GM21619 (cell line): ENCODE results near the gene GALNT18.
A peak's percentile ranks its signal among the peaks of the same experiment; 100 is the strongest.

Experiments used
- ATAC-seq: cut with Tn5 transposase; IDR thresholded peaks from one replicate; pipeline ENCODE4 v1.9.1; 2021; ENCODE audit not compliant: unreplicated experiment

GALNT18 gene

DNA sequence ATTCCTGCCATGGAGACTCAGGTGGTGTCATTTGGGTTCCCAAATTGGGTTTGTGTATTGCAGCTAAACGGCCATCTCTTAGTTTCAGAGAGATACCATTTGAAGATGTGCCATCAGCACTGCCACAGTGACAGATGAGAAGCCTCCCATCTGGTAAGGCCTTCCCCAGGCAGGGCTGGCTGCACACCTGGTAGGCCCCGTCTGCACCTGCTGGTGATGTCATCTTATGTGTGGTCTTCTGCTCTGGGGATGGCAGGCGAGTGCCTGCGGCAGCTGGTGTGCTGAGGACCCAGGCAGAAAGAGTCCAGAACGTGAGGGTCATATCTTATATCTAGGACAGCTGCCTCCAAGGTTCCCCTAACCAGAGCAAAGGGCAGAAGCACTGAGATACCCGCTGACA, 369.4 kb downstream of the GALNT18 start:
- no peak for ATAC-seq

DNA sequence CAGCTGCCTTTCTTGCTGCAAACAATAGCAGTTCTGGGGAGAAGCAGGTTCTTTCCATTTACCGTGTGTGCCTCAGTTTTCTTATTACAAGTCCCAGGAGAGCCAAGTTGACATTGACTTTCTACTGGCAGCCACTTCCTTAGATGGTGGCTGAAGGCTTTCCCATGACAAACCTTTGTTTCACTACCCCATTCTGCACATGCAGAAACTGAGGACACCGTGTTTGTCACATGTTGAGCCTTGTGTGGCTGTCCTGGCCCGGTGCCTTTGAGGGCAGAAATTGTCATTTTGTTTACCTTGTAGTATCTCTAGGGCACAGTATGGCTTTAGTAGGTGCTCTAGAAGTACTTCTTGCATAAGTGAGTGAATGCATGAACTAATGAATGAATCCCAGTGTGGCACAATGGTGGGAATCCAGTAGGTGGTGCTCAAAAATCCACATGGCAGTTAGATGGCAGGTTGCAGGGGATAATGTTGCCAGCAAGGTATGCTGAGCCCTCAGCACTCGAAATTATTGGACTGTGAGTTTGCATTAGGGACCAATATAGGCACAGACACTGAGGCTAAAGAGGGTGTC, 370.3 kb downstream of the GALNT18 start:
- ATAC-seq: no peak

DNA sequence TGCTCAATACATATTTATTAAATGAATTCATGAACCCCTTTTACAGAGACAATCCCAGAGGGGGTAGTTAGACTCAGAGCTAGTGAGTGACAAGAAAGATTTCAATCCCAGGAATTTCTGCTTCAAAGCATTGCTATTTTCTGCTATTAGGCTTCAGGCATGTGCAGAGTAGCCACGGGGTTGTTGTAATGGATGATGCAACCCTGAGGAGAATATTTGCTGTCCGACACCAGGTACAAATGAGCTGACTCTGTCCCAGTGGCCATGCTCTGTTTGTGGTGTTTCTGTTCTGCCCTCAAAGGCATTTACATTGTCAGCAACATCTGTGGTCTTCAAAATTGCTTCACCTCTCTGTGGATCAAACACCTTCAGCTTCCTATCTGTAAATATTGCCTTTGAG, 371.3 kb downstream of the GALNT18 start:
- no peak for ATAC-seq

DNA sequence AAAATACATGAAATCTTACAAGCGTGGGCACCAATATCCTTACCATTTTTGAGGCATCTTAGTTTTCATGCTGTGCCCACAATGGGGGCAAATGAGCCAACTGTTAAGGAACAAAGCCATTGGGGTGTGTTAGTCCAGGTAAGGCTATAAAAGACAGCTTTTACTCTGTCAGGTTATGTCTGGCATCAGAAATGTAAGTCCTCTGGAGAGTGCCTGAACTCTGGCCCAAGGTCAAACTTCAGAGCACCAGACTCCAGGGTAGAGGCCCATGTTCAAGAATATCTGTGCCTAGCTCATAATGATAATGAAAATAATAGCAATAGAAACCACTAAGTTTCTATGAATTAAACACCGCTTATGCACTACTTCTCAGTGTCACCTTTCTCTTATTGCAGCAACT, 374.2 kb downstream of the GALNT18 start:
- ATAC-seq: no peak

DNA sequence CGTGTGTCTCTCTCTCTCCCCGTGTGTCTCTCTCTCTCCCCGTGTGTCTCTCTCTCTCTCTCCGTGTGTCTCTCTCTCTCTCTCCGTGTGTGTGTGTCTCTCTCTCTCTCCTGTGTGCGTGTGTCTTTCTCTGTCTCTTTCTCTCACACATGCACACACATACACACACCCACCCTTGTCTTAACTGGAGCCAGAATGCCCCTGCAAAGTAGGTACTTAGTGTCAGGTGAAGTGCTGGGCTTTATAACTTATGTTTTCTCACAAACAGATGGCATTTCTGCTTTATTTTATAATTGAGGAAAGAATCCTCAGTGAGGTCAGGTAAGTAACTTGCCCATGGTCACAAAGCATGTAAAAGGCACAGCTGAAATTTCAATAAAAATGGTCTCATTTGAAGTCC, 374.7 kb downstream of the GALNT18 start:
- no peak for ATAC-seq

DNA sequence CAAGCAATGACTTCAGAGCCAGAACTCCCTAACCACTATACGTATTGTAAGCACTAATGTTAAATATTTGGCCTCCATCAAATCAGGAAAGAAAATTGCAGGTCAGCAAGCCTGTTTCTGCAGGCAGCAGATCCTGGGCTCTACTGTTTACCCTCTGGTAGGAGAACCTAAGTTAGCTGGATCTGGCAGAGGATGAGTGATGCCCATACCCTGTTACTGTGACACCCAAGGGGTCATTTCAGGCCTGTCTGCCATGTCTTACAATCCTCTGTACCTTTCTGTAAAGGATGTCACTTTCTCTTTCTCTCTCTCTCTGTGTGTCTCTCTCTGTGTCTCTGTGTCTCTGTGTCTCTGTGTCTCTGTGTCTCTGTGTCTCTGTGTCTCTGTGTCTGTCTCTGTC, 375.6 kb downstream of the GALNT18 start:
- no peak for ATAC-seq

DNA sequence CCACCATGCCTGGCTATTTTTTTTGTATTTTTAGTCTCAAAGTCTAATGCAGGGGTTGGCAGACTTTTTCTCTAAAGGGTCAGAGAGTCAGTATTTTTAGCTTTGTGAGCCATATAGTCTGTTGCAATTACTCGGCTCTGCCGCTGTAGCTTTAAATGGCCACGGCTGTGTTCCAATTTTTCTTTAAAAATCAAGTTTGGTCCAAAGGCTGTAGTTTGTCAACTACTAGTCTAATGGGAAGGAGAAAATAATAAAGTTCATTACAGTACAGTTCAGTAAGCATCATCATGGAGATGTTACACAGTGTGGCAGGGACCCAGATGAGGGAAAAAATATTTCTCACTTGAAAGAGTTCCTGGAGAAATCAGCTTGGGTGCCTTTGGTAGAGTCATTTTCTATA, 376.4 kb downstream of the GALNT18 start:
- ATAC-seq: no peak

DNA sequence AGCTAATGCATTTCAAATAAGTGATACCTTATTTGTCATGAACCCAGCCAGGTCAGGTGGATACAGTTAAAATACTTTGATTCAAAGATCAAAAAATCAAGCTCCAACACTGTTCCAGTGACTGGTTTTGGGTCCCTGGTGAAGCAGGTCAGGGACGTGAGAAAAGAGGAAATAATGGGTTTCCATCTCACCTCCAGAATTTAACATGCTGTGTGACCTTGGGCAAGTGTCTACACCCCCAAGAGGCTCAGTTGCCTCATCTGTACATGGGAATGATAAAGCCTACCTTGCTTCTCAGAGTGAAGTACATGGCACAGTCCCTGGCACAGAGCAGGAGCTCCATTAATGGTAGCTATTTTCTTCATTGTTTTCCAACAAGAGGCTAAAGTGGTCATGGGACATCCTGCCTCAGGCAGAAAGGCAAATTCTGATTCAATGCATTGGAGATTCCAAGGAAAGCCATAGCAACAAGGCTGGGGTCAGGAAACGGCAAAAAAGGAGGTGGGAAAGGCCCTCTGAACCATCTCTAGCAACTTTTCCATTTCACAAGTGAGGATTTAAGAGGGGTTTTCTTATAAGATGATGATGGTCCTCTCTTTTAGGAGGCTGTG, 377.2 kb downstream of the GALNT18 start:
- ATAC-seq: peak; percentile 9

DNA sequence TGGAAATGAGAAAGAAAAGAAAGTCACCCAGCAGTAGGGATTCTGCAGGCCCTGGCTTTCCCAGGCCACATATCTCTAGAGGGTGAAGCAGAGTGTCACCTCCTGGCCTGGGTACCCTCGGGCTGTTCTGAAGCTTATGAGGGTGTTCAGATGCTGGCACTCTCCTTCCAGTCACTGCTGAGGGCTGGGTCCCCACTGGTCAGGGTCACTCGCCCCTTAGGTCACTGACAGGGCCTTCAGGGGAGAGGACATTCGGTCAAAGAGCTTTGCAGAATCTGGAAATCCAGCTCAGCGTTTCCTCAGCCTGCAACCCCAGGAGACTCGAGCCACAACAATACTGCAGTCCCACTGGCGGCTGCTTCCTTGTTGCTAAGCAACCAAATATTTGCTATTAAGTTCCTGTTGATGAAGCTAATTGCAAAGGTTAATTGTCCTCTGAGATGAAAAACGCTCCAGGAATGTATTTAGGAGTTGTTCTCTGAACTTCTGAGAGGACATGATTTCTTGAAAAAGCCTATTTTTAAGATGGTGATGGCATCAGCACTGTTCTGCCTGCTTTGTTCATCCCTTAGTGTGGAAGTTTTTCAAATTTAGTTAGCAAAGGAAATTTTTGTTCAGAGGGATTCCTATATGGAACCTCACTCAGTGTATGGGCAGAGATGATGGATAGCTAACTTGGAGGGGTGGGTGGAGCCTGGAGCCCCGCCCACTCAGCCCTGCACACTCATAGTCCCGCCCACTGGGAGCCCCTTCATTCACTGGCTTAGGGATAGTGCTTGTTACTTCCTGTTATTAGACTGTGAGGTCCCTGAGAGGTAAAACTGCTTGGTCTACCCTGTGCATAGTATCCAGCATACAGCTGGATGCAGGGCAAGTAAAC, 378.0 kb downstream of the GALNT18 start:
- peak; percentile 70 for ATAC-seq

DNA sequence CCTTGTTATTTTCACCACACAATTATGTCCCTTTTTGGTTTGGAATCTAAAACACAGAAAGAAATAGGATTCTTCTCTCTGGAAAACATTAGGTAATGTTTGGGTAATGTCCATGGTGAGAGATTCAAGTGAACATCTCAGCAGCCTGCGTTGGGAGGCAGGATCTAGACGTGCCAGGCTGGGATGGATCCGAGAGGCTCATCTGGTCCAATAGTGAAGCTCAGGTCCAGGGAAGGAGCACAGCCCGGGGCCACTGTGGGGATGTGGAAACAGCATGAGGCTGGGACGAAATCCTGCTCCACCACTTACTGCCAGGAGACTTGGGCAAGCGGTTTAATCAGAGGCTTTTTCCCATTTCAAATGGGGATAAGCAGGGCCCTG, 378.6 kb downstream of the GALNT18 start:
- no peak for ATAC-seq

DNA sequence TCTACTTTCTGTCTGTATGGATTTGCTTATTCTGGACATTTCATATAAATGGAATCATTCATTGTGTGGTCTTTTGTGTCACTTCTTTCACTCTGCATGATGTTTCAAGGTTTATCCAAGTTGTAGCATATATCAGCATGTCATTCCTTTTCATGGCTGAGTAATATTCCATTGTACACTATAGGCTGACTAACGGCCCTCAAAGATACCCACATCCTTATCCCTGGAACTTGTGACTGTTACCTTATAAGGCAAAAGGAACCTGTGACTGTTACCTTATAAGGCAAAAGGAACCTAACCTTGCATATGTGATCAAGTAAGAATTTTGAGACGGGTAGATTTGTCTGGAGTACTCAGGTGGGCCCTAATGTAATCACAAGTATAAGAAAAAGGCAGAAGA, 380.5 kb downstream of the GALNT18 start:
- no peak for ATAC-seq

DNA sequence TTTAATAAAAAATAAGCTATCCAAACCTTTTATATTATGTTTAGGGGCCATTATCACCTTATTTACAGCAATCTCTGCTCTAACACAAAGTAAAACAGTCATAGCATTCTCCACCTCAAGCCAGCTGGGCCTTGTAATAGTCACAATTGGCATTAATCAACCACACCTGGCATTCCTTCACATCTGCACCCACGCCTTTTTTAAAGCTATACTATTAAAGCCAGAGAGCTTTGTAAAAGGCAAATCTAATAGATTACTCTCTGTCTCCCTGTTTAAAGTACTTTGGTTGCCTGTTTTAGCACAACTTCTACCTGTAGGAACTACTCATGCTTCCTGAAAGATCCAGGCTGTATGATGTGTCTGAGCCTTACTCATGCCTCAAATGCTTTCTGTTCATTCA, 381.8 kb downstream of the GALNT18 start:
- ATAC-seq: no peak

DNA sequence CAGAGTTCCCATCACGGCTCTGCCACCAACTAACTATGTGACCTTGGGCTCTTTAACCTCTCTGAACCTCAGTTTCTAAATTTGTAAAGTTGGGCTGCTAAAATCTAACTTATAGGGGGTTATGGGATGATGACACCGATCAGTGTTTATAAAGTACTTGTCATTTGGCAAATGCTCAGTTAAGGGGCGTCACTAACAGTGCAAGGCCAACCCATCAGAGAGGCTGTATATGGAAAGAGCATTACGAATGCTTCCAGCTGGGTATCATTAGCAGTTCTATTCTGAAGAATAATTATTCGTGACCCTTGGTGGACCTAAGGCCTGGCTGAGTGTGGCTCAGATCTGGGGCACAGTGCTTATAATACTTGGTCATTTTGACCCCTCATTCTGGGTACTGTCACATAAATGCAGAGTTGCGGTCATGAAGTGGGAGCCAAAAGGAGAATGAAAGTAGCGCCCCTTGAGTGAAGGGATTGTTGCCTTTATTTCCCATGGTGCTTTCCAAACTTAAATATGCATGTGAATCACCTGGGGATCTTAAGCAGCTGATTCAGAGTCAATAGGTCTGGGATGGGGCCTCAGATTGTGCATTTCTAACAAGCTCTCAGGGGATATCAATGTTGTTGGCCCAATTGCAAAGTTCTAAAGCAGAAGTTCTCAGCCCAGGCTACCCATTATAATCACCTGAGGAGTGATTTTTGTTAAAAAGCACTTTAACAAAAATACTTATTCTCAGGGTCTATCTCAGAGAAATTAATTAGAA, 384.6 kb downstream of the GALNT18 start:
- no peak for ATAC-seq

DNA sequence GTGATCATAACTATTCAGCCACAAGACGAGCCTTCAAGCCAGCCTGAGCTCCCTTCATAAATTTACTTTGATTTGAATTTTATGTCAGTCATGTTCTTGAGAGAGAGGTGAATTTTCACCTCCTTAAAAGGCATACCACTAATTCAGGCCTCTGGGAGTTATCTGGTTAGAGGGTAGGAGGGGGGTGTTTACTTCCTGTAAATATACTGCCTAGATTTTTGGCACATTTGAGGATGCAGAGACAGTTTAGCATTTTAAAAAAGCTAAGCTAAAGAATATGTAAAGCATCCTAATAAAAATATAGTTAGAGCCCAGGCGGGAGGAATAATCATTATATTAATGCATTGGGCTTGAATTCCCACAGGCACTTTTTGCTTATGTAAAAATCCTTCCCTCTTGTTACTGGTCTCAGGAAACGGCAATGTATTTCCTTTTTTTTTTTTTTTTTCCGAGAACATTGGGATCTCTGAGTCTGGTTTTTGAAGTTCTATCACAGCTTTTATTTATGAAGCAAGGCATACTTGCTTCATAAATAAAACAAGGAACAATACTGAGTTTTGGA, 385.2 kb downstream of the GALNT18 start:
- ATAC-seq: no peak

DNA sequence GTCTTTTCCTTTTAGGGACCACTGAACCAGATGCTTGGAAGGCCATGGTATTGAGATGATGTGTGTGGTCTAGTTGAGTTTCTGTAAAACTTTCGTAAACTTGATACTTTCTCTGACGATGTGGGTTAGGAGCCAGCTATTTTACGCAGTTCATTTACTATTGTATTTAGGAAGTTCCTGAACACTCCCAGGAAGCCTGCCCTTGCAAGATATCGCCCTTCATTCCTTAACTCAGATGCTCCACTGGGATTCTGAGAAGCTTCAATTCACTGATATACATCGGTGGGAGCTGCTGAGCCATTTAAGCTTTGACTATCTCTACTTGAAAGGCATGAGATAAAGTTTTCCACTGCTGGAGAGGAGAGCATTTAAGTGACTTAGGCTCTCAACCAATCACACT, 390.0 kb downstream of the GALNT18 start:
- ATAC-seq: no peak

DNA sequence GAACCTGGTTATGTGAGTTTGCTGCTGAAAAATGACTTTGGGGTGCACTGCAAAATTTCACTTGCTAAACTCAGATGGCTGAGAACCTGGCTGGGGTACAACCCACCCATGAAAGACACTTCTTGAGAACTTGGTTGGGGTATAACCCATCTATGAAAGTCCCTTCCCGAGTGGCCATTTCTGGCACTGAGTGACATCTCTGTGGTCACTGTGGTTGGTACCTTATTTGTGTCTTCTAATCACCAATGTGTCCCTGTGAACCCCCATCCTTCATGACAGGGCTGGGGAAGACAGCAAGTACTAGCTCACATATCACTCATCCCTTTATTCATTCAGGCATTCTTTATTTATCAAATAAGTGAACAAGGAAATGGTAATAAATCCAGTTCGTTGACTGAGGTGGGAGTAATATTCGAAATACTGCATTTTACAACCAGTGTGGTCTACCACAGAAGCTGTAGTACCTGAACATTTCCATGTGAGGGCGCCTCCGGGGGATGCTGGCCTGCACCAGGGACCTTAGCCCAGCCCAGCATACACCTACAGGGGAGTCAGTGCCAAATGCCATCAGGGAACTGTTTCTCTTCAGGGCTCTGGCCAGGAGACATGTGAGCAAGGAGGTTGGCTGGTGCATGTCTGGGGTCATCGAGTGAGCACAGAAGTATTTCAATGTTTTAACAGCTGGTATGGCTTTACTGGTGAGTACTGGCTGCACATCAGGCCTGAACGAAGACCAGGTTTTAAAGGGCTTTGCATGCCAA, 390.8 kb downstream of the GALNT18 start:
- no peak for ATAC-seq

DNA sequence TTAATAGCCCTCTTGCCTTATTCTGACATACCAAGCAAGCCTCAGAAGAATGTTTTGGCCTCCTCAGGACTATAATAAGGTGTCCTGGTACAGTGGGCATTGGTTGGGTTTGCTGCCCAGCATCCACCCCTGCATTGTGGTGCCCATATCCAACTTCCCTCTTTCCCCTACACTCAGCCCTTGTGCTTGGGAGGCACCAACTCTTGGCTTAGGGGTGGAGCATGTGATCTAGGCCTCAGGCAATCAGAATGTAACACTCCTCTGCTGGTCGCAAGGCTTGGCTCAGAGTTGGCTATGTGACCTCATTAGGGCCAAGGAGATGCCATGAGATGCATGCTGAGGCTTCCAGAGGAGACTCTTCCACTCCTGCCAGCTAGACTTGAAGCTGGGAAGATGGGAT, 391.7 kb downstream of the GALNT18 start:
- no peak for ATAC-seq

DNA sequence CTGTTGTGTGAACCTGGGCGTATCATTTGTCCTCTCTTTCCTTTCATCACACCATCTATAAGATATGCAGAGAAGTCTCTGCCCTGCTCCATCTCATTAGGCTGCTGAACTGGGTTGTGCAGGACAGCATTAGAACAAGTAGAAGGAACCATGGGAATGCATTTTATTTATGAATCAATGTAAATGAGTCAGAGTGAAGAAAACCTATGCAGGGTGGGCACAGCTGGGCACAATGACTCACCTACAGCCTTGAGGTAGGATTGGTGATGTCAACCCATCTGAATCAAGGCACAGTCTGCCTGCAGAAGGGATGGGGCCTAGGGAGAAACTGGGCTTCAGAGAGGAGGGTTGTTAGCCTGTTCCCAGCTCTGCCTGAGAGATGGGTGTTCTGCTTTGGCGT, 392.2 kb downstream of the GALNT18 start:
- ATAC-seq: no peak

DNA sequence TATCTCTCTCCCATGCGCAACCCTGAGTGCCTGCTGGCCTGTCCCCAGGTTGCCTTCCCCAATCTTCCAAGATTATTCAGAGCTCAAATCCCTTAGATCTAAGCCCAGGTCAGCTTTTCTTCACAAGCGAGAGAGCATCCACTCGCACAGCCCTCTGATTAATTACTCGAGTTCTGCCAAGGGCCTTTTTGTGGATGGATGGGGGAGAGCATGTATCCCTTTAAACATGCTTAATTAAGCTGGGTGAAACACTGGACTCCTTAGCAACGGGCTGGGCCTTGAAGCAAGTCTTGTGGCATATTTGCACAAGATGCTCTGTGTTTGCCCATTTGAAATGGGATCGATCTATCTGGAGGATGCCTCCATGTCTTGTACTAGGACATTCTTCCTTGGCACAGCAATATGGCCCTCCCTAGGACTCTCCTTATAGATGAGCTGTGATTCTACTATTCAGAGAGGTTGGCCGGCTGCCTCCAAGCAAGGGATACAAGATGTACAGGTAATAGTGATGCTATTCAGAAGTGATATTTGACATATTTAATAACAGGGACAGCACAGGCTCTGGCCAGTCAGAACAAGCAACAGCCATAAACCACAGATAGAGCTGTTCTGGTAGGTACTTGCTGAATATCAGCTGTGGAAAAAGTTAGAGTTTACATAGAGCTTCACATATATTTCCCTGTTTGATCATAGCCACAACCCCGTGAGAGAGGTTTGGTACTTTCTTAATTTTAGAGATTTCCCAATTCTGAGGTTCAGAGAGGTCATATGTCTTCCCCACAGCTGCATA, 394.3 kb downstream of the GALNT18 start:
- no peak for ATAC-seq
